Lower leg skin (tissue), 3 donors: ENCODE results near the gene OGDH.

ENCODE experiments used
- CTCF ChIP-seq, 3 donors: fragments of 450-650 bp; IDR thresholded peaks; one replicate each; pipeline ENCODE4 v1.5.1; 2016; ENCODE audit warnings: antibody characterized with exemption in 3 of 3, mild to moderate bottlenecking in 3 of 3, moderate library complexity in 2 of 3
- POLR2A ChIP-seq, 2 donors: fragments of 450-650 bp; IDR thresholded peaks; one replicate each; pipeline ENCODE4 v1.6.1; 2016 to 2017; ENCODE audit warnings: antibody characterized with exemption in 2 of 2, mild to moderate bottlenecking in 1 of 2, moderate library complexity in 1 of 2

DNA sequence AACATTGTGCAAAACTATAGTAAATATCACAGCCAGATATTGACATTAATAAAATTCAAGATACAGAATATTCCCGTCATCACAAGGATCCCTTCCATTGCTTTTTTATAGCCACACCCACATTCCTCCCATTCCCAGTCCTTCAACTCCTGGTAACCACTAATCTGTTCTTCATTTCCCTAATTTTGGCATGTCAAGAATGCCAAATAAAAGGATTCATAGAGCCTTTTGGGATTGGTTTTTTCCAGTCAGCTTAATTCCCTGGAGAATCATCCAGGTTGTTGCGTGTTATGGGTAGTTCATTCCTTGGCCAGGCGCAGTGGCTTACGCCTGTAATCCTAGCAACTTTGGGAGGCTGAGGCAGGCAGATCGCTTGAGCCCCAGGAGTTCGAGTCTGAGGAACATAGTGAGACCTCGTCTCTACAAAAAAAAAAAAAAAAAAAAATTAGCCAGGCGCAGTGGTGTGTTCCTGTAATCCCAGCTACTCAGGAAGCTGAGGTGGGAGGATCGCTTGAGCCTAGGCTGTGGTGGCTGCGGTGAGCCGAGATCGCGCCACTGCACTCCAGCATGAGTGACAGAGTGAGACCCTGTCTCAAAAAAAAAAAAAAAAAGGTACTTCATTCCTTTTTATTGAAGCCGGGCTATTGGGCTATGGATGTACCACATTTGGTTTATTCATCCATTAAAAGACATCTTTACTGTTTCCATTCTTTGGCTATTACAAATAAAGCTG lies 2.7 kb downstream of the OGDH start:
- TF ChIP-seq POLR2A (IDR thresholded peaks at IDR 0.05) (no peak), CTCF (IDR thresholded peaks at IDR 0.05) (no peak)
